Thyroid gland (tissue), 4 donors: ENCODE results near the gene SELENBP1. TPM values are rescaled to one million over a fixed set of nuclear protein-coding genes. Genes with fewer than 3 reads are reported as not detected.

ENCODE experiments used
- DNase-seq, 2 donors: peaks; one replicate each; pipeline ENCODE4 v3.0.0-alpha.2; 2019
- H3K27ac ChIP-seq, 3 donors: fragments of 200-600 bp; sonication (generic); 1 replicate in 2 of 3; 2 replicates in 1 of 3; pipeline ENCODE4 v1.5.1; 2016 to 2019; ENCODE audit warnings: mild to moderate bottlenecking in 1 of 3, moderate library complexity in 1 of 3
- H3K27me3 ChIP-seq: fragments of 200-600 bp; sonication (generic); one replicate; pipeline ENCODE4 v1.5.1; 2019
- H3K36me3 ChIP-seq, 2 donors: fragments of 200-600 bp; sonication (generic); one replicate each; pipeline ENCODE4 v1.5.1; 2016 to 2019
- H3K4me1 ChIP-seq, 2 donors: fragments of 200-600 bp; sonication (generic); one replicate each; pipeline ENCODE4 v1.5.1; 2017 to 2019
- H3K4me3 ChIP-seq, 3 donors: fragments of 200-600 bp; sonication (generic); replicated peaks in 1 of 3; 1 replicate in 2 of 3; 2 replicates in 1 of 3; pipeline ENCODE4 v1.5.1; 2016; ENCODE audit warnings: mild to moderate bottlenecking in 1 of 3
- H3K9me3 ChIP-seq: fragments of 200-600 bp; sonication (generic); one replicate; pipeline ENCODE4 v1.5.1; 2017
- POLR2A ChIP-seq, 2 donors: fragments of 450-650 bp; IDR thresholded peaks; one replicate each; pipeline ENCODE4 v1.6.1; 2017; ENCODE audit warnings: antibody characterized with exemption in 2 of 2, mild to moderate bottlenecking in 2 of 2, moderate library complexity in 1 of 2
- WGBS, 2 donors: methylation state at CpG; one replicate each; pipeline ENCODE4 v1.1.5; 2017; 5-methylcytosine and 5-hydroxymethylcytosine counted together
- intact Hi-C: fragments of 100-400 bp; cut with DNase I; formaldehyde crosslinking; loops from one replicate; pipeline ENCODE4 v1.15.1; 2023
- total RNA-seq, 4 donors: library from RNA; depleted of rRNA; stranded (reverse); fragments of >200 nt; gene quantifications; one replicate each; pipeline ENCODE4 v1.2.3, GENCODE V29; 2016
- TF ChIP-seq, protein P1 (sequence below), 6 experiments: fragments of 200-600 bp in 3 of 6; fragments of 450-650 bp in 3 of 6; sonication (generic) in 3 of 6; IDR thresholded peaks; one replicate each; pipeline ENCODE4 v1.5.1; 2016 to 2019; ENCODE audit warnings: antibody characterized with exemption in 6 of 6, mild to moderate bottlenecking in 2 of 6, inconsistent platforms in 1 of 6, moderate library complexity in 1 of 6

SELENBP1 gene
- total RNA-seq, 4 donors from 2014 or later: 151 to 513 (median 310) TPM

DNA sequence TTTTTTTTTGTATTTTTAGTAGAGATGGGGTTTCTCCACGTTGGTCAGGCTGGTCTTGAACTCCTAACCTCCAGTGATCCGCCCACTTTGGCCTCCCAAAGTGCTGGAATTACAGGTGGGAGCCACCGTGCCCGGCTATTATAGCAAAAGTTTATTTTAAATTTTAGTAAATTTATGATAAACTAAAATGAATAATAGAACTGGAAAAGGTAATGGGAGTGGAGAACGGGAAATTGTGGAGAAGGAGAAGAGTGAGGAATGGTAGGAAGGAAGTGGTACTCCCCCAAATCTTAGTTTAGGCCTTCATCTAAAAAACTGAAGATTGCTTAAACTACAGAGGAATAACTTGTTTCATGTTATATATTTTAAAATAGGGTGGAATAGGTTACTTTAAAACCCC is 37.7 kb downstream of the SELENBP1 start:
- TF ChIP-seq POLR2A (IDR thresholded peaks at IDR 0.05): no peak
- no peaks in the 10 kb centered on the region for H3K27me3 ChIP-seq
- intact Hi-C loops: no loop called here
- no peak overlapping the region for H3K4me3 ChIP-seq
- DNase-seq: no peak
- no peak overlapping the region for H3K27ac ChIP-seq
- WGBS, 2 donors: 88 to 94% methylated on average over 5 of the region's 5 CpGs
- no peaks in the 10 kb centered on the region for H3K9me3 ChIP-seq
- no peaks in the 10 kb centered on the region for H3K36me3 ChIP-seq
- no peaks in the 10 kb centered on the region for H3K4me1 ChIP-seq

DNA sequence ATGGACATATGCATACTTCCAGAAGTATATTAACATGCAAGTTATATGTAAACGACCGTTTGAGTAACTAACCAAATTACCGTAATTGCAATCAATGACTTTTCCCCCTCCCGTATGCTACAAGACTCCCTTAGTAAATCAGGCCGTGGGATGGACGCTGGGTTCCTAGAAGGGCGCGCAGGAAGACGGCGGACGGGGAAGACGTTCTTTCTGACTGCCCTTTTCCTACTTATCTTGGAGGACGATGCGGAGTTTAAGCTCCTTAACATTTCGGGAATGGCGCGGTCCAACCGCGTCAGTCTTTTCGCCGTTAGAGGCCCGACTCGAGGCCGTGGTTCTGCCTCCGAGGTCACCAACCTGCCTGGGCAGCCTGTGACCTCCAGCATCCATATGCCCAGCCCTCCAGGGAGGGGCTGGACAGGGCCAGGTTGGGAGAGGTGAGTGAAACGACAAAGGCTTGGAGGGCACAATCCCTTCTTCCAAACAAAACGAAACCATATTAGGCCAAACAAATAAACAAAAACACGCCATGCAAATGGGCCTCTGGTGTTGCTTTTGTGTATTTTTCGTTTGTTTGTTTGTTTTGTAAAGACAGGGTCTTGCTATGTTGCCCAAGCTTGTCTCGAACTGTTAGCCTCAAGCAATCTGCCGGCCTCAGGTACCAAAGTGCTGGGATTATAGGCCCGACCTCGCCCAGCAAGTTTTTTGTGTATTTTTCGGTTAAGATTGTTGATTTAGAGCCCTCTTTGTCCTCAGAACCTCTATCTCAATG is 44.4 kb downstream of the SELENBP1 start:
- H3K36me3 ChIP-seq: no peaks in the 10 kb centered on the region
- 15 to 21% methylated on average over 34 of the region's 34 CpGs for WGBS, 2 donors
- no peaks in the 10 kb centered on the region for H3K27me3 ChIP-seq
- H3K4me1 ChIP-seq: peaks cover 10 to 36% of the 10 kb centered on the region in 2 donors
- peak overlapping the region; percentile 23 to 94 (median 87) for H3K27ac ChIP-seq
- H3K9me3 ChIP-seq: no peaks in the 10 kb centered on the region
- intact Hi-C loops: no loop called here
- TF ChIP-seq, protein P1, sequence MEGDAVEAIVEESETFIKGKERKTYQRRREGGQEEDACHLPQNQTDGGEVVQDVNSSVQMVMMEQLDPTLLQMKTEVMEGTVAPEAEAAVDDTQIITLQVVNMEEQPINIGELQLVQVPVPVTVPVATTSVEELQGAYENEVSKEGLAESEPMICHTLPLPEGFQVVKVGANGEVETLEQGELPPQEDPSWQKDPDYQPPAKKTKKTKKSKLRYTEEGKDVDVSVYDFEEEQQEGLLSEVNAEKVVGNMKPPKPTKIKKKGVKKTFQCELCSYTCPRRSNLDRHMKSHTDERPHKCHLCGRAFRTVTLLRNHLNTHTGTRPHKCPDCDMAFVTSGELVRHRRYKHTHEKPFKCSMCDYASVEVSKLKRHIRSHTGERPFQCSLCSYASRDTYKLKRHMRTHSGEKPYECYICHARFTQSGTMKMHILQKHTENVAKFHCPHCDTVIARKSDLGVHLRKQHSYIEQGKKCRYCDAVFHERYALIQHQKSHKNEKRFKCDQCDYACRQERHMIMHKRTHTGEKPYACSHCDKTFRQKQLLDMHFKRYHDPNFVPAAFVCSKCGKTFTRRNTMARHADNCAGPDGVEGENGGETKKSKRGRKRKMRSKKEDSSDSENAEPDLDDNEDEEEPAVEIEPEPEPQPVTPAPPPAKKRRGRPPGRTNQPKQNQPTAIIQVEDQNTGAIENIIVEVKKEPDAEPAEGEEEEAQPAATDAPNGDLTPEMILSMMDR (IDR thresholded peaks at IDR 0.05): no peak
- TF ChIP-seq POLR2A (IDR thresholded peaks at IDR 0.05): no peak
- H3K4me3 ChIP-seq: peak overlapping the region; percentile 30 to 82 (median 37)
- DNase-seq: peak in 1 of 2 donors; percentile 7

DNA sequence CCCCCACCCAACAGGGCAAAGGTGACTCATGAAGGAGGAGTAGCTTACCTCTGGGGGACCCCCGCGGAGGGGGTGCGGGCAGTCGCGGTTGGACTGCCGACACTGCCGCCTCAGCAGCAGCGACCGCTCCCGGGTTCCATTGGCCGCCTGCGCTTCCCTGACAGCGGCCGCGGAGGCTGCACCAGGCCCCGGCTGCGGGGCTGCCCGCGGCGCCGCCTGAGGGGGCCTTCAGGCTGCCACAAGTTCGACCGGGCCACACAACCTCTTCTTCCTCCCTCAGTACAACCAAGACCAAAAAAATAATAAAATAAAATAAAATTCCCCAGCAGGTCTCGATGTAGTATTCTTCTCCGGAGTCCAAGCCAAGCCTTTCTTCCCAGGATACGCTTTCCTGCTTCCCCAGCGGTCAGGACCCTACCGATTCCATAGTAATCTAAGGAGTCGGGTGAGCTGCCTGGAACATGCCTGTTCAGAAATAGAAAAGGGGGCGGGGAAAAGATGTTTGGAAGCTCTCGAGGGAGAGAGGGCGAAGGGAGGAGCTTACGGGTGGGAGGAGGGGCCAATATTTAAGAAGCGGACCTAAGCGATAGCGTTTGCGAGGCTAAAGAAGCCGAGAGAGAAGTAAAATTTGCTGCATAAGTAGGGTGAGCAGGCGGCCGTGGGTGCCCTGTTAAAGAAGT is 45.1 kb downstream of the SELENBP1 start, which contains the start of gene PI4KB:
PI4KB (minus strand) TSS at position 194 of the 680 bp plus-strand sequence. CDS start 10,935 bp downstream, outside the sequence.
- H3K36me3 ChIP-seq: no peaks in the 10 kb centered on the region
- no peaks in the 10 kb centered on the region for H3K9me3 ChIP-seq
- TF ChIP-seq POLR2A (IDR thresholded peaks at IDR 0.05): peak in 1 of 2 donors; percentile 60
- TF ChIP-seq, protein P1 (IDR thresholded peaks at IDR 0.05): peak in 3 of 6 experiments; percentile 14 to 19 (median 17)
- 0% methylated on average over 17 to 28 of the region's 40 CpGs for WGBS, 2 donors
- DNase-seq: peak; percentile 93 to 94
- H3K27me3 ChIP-seq: no peaks in the 10 kb centered on the region
- H3K4me3 ChIP-seq: peak within 1 kb of the TSS; percentile 36 to 82 (median 48)
- intact Hi-C loops: no loop called here
- peaks cover 10 to 36% of the 10 kb centered on the region in 2 donors for H3K4me1 ChIP-seq
- peak within 1 kb of the TSS; percentile 86 to 94 (median 87) for H3K27ac ChIP-seq

DNA sequence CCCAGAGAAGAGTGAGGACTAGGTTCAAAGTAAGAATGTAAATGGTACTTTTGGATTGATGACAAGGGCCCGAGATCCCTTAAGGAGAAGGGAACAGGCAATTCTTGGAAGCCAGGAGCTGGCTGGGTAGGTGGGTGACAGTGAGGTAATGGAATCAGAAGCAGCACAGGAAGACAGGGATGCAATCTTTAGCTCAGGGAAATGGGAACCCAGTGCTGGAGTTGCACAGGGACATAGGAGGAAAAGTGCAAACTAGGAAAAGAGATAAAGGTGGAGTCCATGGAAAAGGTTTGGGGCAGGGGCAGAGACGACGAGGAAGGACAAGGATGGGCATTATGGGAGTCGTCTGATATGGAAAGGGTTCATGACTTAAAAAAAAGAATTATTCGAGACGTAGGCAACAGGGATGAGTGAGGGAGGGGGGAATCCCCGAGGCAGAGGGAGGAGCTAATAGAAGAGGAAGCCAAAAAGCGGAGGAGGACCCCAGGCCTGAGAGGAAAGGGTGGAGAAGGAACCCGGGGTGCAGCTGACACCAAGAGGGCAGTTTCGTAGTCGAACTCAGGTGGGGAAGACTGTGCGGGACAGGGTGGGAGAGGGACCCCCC is 45.8 kb downstream of the SELENBP1 start:
- Histone ChIP-seq H3K36me3 (no peaks in the 10 kb centered on the region), H3K27me3 (no peaks in the 10 kb centered on the region), H3K9me3 (no peaks in the 10 kb centered on the region), H3K4me3 (peak overlapping the region; percentile 36 to 82 (median 48)), H3K4me1 (peaks cover 10 to 36% of the 10 kb centered on the region in 2 donors), H3K27ac (peak overlapping the region; percentile 86 to 94 (median 87))
- DNase-seq: peak; percentile 49 to 51
- TF ChIP-seq, protein P1 (IDR thresholded peaks at IDR 0.05): no peak
- no peak for TF ChIP-seq POLR2A (IDR thresholded peaks at IDR 0.05)
- 1% methylated on average over 12 of the region's 12 CpGs for WGBS, 2 donors
- intact Hi-C loops: no loop called here

GRCh38 chr1:151325646-151326429 is 46.7 kb downstream of the SELENBP1 start:
- DNase-seq: no peak
- H3K27ac ChIP-seq: peak overlapping the region in 2 of 3 donors; percentile 87 to 94
- H3K36me3 ChIP-seq: no peaks in the 10 kb centered on the region
- intact Hi-C loops: no loop called here
- TF ChIP-seq POLR2A (IDR thresholded peaks at IDR 0.05): no peak
- TF ChIP-seq, protein P1 (IDR thresholded peaks at IDR 0.05): no peak
- H3K27me3 ChIP-seq: no peaks in the 10 kb centered on the region
- peaks cover 14 to 40% of the 10 kb centered on the region in 2 donors for H3K4me1 ChIP-seq
- no peaks in the 10 kb centered on the region for H3K9me3 ChIP-seq
- WGBS, 2 donors: 17 to 19% methylated on average over 5 of the region's 5 CpGs
- H3K4me3 ChIP-seq: peak overlapping the region in 1 of 3 donors; percentile 82
